ACHN (cell line): Measurements from ENCODE around the gene SMIM11.
"Not testable (repeated sequence)": the region's sequence is repeated elsewhere in the genome, so short reads cannot be mapped to it uniquely, and the experiment has no call there.

Experiments
- DNase-seq: peaks from one replicate; pipeline ENCODE4 v3.0.0-alpha.2; 2015
- in situ Hi-C: cut with HindIII; loops from 2 replicates; pipeline ENCODE4 v1.10.0; 2017; ENCODE audit warnings: low sequenced_read_pairs, low pct_ligation_motif_present, low pct_unique_long_range_greater_than_20kb

Gene SMIM11

GRCh38 chr21:34400522-34400921 lies 25.2 kb downstream of the SMIM11 start:
- in situ Hi-C loops, DNase-seq: not testable (repeated sequence)

GRCh38 chr21:34404742-34405141 lies 29.4 kb downstream of the SMIM11 start:
- DNase-seq, in situ Hi-C loops: not testable (repeated sequence)

- in situ Hi-C loops, DNase-seq: not testable (repeated sequence)
Measured at GRCh38 chr21:34405686-34406085, 30.4 kb downstream of the SMIM11 start.

GRCh38 chr21:34406102-34406501 lies 30.8 kb downstream of the SMIM11 start:
- in situ Hi-C loops, DNase-seq: not testable (repeated sequence)

GRCh38 chr21:34406676-34407075 lies 31.4 kb downstream of the SMIM11 start:
- in situ Hi-C loops, DNase-seq: not testable (repeated sequence)

GRCh38 chr21:34407294-34407693 lies 32.0 kb downstream of the SMIM11 start:
- in situ Hi-C loops, DNase-seq: not testable (repeated sequence)

GRCh38 chr21:34417448-34418077 lies 42.3 kb downstream of the SMIM11 start:
- DNase-seq, in situ Hi-C loops: not testable (repeated sequence)

- DNase-seq, in situ Hi-C loops: not testable (repeated sequence)
Measured at GRCh38 chr21:34423805-34424204, 48.5 kb downstream of the SMIM11 start, which contains the start of gene SMIM34. Gene SMIM34, minus strand, starts transcription at chr21:34423951. Its CDS starts 112 bp downstream, at chr21:34423839.

GRCh38 chr21:34427339-34427738 lies 52.0 kb downstream of the SMIM11 start:
- DNase-seq, in situ Hi-C loops: not testable (repeated sequence)

- in situ Hi-C loops, DNase-seq: not testable (repeated sequence)
Measured at GRCh38 chr21:34428441-34428840, 53.1 kb downstream of the SMIM11 start.

GRCh38 chr21:34429710-34430109 lies 54.4 kb downstream of the SMIM11 start:
- in situ Hi-C loops, DNase-seq: not testable (repeated sequence)
